ENCODE measurements around the gene WDR64.
A peak's percentile ranks its signal among the peaks of the same experiment; 100 is the strongest.
"Not testable (repeated sequence)": the region's sequence is repeated elsewhere in the genome, so short reads cannot be mapped to it uniquely, and the experiment has no call there.

Gene WDR64

GRCh38 chr1:241703739-241704138 is 51.7 kb downstream of the WDR64 start:
- not testable (repeated sequence) for DNase-seq

- DNase-seq: no peak
These were observed 54.2 kb downstream of the WDR64 start for GRCh38 chr1:241706257-241706656.

- DNase-seq: peak; percentile 20
These were observed 54.9 kb downstream of the WDR64 start for GRCh38 chr1:241706967-241707366.

GRCh38 chr1:241707442-241707841 is 55.4 kb downstream of the WDR64 start:
- DNase-seq: no peak

- DNase-seq: no peak
These were observed 59.2 kb downstream of the WDR64 start for GRCh38 chr1:241711326-241711725.

- DNase-seq: no peak
These were observed 61.2 kb downstream of the WDR64 start for GRCh38 chr1:241713316-241713715.

- DNase-seq: no peak
These were observed 62.5 kb downstream of the WDR64 start for GRCh38 chr1:241714321-241715218.

GRCh38 chr1:241715435-241715834 is 63.4 kb downstream of the WDR64 start:
- DNase-seq: no peak

GRCh38 chr1:241715956-241716355 is 63.9 kb downstream of the WDR64 start:
- no peak for DNase-seq

- no peak for DNase-seq
These were observed 65.0 kb downstream of the WDR64 start for GRCh38 chr1:241716915-241717656.

GRCh38 chr1:241717975-241718374 is 65.9 kb downstream of the WDR64 start:
- DNase-seq: no peak

- DNase-seq: no peak
These were observed 68.9 kb downstream of the WDR64 start for GRCh38 chr1:241721011-241721410.

- no peak for DNase-seq
These were observed 70.9 kb downstream of the WDR64 start for GRCh38 chr1:241722947-241723346.

GRCh38 chr1:241724741-241725356 is 72.8 kb downstream of the WDR64 start:
- DNase-seq: no peak

- DNase-seq: no peak
These were observed 78.0 kb downstream of the WDR64 start for GRCh38 chr1:241730031-241730430.

GRCh38 chr1:241733899-241734298 is 81.8 kb downstream of the WDR64 start:
- no peak for DNase-seq

- no peak for DNase-seq
These were observed 82.5 kb downstream of the WDR64 start for GRCh38 chr1:241734533-241734932.

GRCh38 chr1:241735493-241735926 is 83.4 kb downstream of the WDR64 start:
- DNase-seq: not testable (repeated sequence)

- DNase-seq: no peak
These were observed 84.3 kb downstream of the WDR64 start for GRCh38 chr1:241736387-241736786.

GRCh38 chr1:241738284-241739078 is 86.4 kb downstream of the WDR64 start:
- DNase-seq: no peak

- no peak for DNase-seq
These were observed 90.0 kb downstream of the WDR64 start for GRCh38 chr1:241742084-241742483.

GRCh38 chr1:241744591-241744990 is 92.5 kb downstream of the WDR64 start:
- DNase-seq: no peak

GRCh38 chr1:241747992-241748391 is 95.9 kb downstream of the WDR64 start:
- no peak for DNase-seq

All from effector CD8-positive, alpha-beta T cell (primary cell).